GM12878 (cell line): ENCODE results near the gene GUCY2D. TPM values are rescaled to one million over a fixed set of nuclear protein-coding genes. Genes with fewer than 3 reads are reported as not detected.

ENCODE experiments used
- ATAC-seq: fragments of 200-7000 bp; cut with Tn5 transposase; 3 replicates; pipeline ENCODE4 v1.9.1; 2020; ENCODE audit warnings: mild to moderate bottlenecking, moderate library complexity
- BruUV-seq: library from RNA; stranded (reverse); fragments of 400-500 nt; replicated peaks from 2 replicates; lab custom pipeline; 2021; lab: Mats Ljungman, UMichigan
- CTCF ChIA-PET: fragments of 300-600 bp; sonication (Branson Sonifier 250); formaldehyde crosslinking; extraction: SDS; loops from one replicate; lab custom pipeline; 2021; ENCODE audit warnings: inconsistent platforms; lab: Yijun Ruan, JAX
- POLR2A ChIA-PET: fragments of 350-600 bp; formaldehyde crosslinking; extraction: SDS; loops from one replicate; lab custom pipeline; 2021; ENCODE audit warnings: inconsistent platforms; lab: Charles Lee
- RAD21 ChIA-PET: fragments of 300-600 bp; sonication (Branson Sonifier 250); formaldehyde crosslinking; loops from one replicate; lab custom pipeline; 2023; ENCODE audit warnings: antibody characterized with exemption; ENCODE audit not compliant: unreplicated experiment; lab: Charles Lee
- SMC1A ChIA-PET: fragments of 300-600 bp; sonication (Branson Sonifier 250); formaldehyde crosslinking; loops from one replicate; lab custom pipeline; 2023; ENCODE audit not compliant: unreplicated experiment, uncharacterized antibody; lab: Charles Lee
- DNase-seq: peaks from one replicate; pipeline ENCODE4 v3.0.0-alpha.2; 2011; ENCODE audit warnings: low read depth, low spot score
- FAIRE-seq: peaks from 3 replicates; lab custom pipeline; 2011; peaks lifted over from hg19 to GRCh38; lab: Jason Lieb, UNC
- H2AFZ ChIP-seq: 2 replicates; pipeline ENCODE4 v1.6.0; 2011; ENCODE audit warnings: low read depth, low read length, control low read depth; ENCODE audit not compliant: control insufficient read depth
- H3K27ac ChIP-seq: 2 replicates; pipeline ENCODE4 v1.5.1; 2011; ENCODE audit warnings: control low read depth; ENCODE audit not compliant: control insufficient read depth, insufficient read depth
- H3K27me3 ChIP-seq, 2 experiments: replicated peaks in 1 of 2; 2 replicates each; pipeline versions ENCODE4 v1.6.0 to v1.6.1; 2011; ENCODE audit warnings: low read length in 1 of 2; ENCODE audit not compliant: control insufficient read depth in 2 of 2, insufficient read depth in 2 of 2
- H3K36me3 ChIP-seq, 2 experiments: 2 replicates each; pipeline ENCODE4 v1.5.1; 2011; ENCODE audit warnings: low read length in 1 of 2; ENCODE audit not compliant: control insufficient read depth in 2 of 2, insufficient read depth in 2 of 2
- H3K4me1 ChIP-seq: 2 replicates; pipeline ENCODE4 v1.6.1; 2011; ENCODE audit warnings: mild to moderate bottlenecking, low read length, moderate library complexity, mixed read lengths; ENCODE audit not compliant: control insufficient read depth, insufficient read depth
- H3K4me2 ChIP-seq: 2 replicates; pipeline ENCODE4 v1.6.0; 2011; ENCODE audit warnings: control low read depth; ENCODE audit not compliant: control insufficient read depth, insufficient read depth
- H3K4me3 ChIP-seq: fragments of 200-600 bp; sonication (generic); 2 replicates; pipeline ENCODE4 v1.5.1; 2016
- H3K79me2 ChIP-seq: 2 replicates; pipeline ENCODE4 v1.6.0; 2011; ENCODE audit warnings: low read length; ENCODE audit not compliant: control insufficient read depth, insufficient read depth
- H3K9ac ChIP-seq: 2 replicates; pipeline ENCODE4 v1.8.0; 2011; ENCODE audit warnings: low read length, control low read depth, mixed read lengths; ENCODE audit not compliant: control insufficient read depth, insufficient read depth
- H3K9me3 ChIP-seq: replicated peaks from 3 replicates; pipeline ENCODE4 v1.5.1; 2011; ENCODE audit warnings: mild to moderate bottlenecking, low read length; ENCODE audit not compliant: control insufficient read depth, insufficient read depth
- H4K20me1 ChIP-seq: 2 replicates; pipeline ENCODE4 v1.6.0; 2011; ENCODE audit not compliant: control insufficient read depth, insufficient read depth
- CEBPZ ChIP-seq: fragments of 150-350 bp; IDR thresholded peaks from 2 replicates; pipeline ENCODE4 v1.6.1; 2016; ENCODE audit warnings: low read depth, low read length
- CHD1 ChIP-seq: IDR thresholded peaks from 2 replicates; pipeline ENCODE4 v1.6.1; 2012; ENCODE audit warnings: low read depth, low read length, improper control_type of control experiment
- ESRRA ChIP-seq: IDR thresholded peaks from 2 replicates; pipeline ENCODE4 v1.6.1; 2012; ENCODE audit warnings: mild to moderate bottlenecking, low read length, improper control_type of control experiment
- IKZF1 ChIP-seq: fragments of 450-650 bp; conservative IDR thresholded peaks from 2 replicates; pipeline ENCODE4 v1.6.1; 2017; ENCODE audit warnings: antibody characterized with exemption, mild to moderate bottlenecking
- NBN ChIP-seq: fragments of 450-650 bp; IDR thresholded peaks from 2 replicates; pipeline ENCODE4 v1.6.1; 2016
- NFXL1 ChIP-seq: fragments of 450-650 bp; IDR thresholded peaks from 2 replicates; pipeline ENCODE4 v1.6.1; 2017; ENCODE audit warnings: antibody characterized with exemption, mild to moderate bottlenecking, borderline replicate concordance
- NFYA ChIP-seq: IDR thresholded peaks from 2 replicates; pipeline ENCODE4 v1.6.1; 2011; ENCODE audit warnings: low read depth, mild to moderate bottlenecking, low read length, improper control_type of control experiment, borderline replicate concordance
- NRF1 ChIP-seq: conservative IDR thresholded peaks from 2 replicates; pipeline ENCODE4 v1.6.1; 2011; ENCODE audit warnings: mild to moderate bottlenecking, low read depth, low read length, improper control_type of control experiment
- POLR2A ChIP-seq: IDR thresholded peaks from 2 replicates; pipeline ENCODE4 v1.6.1; 2011; ENCODE audit warnings: low read depth, mild to moderate bottlenecking, low read length
- SP1 ChIP-seq: IDR thresholded peaks from one replicate; pipeline ENCODE4 v1.6.1; 2011; ENCODE audit warnings: low read depth, low read length
- TCF3 ChIP-seq: IDR thresholded peaks from 2 replicates; pipeline ENCODE4 v1.6.1; 2012; ENCODE audit warnings: low read depth, mild to moderate bottlenecking, low read length, borderline replicate concordance; ENCODE audit not compliant: insufficient read depth
- WGBS: methylation state at CpG from one replicate; pipeline ENCODE4 v1.1.6; 2016; ENCODE audit warnings: low lambda C conversion rate; ENCODE audit not compliant: insufficient replicate concordance, insufficient coverage; ENCODE audit errors: missing lambda C conversion rate; 5-methylcytosine and 5-hydroxymethylcytosine counted together
- in situ Hi-C: fragments of 300-500 bp; cut with MboI; formaldehyde crosslinking; loops from 9 replicates; pipeline ENCODE4 v1.14.3; 2018; ENCODE audit warnings: mixed read lengths
- intact Hi-C: fragments of 100-400 bp; cut with micrococcal nuclease; formaldehyde crosslinking; loops from one replicate; pipeline ENCODE4 v1.14.2; 2022; ENCODE audit not compliant: unreplicated experiment
- polyA plus RNA-seq, 11 experiments: library from polyadenylated mRNA; depleted of rRNA in 4 of 11; unstranded in 6 of 11; stranded (reverse) in 5 of 11; fragments of >200 nt; fragmentation: Nextera tagmentation in 4 of 11; fragmentation: Illumina TruSeq in 1 of 11; extraction: Ambion mirVana in 4 of 11; extraction: Trizol in 1 of 11; gene quantifications; 1 replicate in 1 of 11; 2 replicates in 10 of 11; pipeline versions ENCODE4 v1.2.1 to v1.2.3, GENCODE V29; 2011 to 2016; ENCODE audit warnings: inconsistent platforms in 2 of 11, missing spikeins in 2 of 11, low read depth in 1 of 11
- total RNA-seq, 4 experiments: library from RNA; depleted of rRNA in 3 of 4; stranded (reverse); fragments of >200 nt in 3 of 4; fragmentation: Illumina TruSeq in 1 of 4; extraction: Trizol in 1 of 4; gene quantifications; 2 replicates each; pipeline versions ENCODE4 v1.2.1 to v1.2.3, GENCODE V29; 2013 to 2021
- TF ChIP-seq, protein P1 (sequence below): fragments of 450-650 bp; formaldehyde crosslinking; IDR thresholded peaks from 2 replicates; pipeline ENCODE4 v1.4.0; 2022; ENCODE audit warnings: mild to moderate bottlenecking, moderate library complexity
- TF ChIP-seq, protein P2 (sequence below): fragments of 450-650 bp; conservative IDR thresholded peaks from 2 replicates; pipeline ENCODE4 v1.6.1; 2017; ENCODE audit warnings: mild to moderate bottlenecking, moderate library complexity
- TF ChIP-seq, protein P3 (sequence below): fragments of 450-650 bp; IDR thresholded peaks from 2 replicates; pipeline ENCODE4 v1.6.1; 2018; ENCODE audit warnings: mild to moderate bottlenecking, low read depth, moderate library complexity; ENCODE audit not compliant: partially characterized antibody

Gene GUCY2D
- total and polyA plus RNA-seq, 10 of the 15 experiments (the other 5 are each of a cell fraction or from before 2014, with no cell fraction given), result not detected

DNA sequence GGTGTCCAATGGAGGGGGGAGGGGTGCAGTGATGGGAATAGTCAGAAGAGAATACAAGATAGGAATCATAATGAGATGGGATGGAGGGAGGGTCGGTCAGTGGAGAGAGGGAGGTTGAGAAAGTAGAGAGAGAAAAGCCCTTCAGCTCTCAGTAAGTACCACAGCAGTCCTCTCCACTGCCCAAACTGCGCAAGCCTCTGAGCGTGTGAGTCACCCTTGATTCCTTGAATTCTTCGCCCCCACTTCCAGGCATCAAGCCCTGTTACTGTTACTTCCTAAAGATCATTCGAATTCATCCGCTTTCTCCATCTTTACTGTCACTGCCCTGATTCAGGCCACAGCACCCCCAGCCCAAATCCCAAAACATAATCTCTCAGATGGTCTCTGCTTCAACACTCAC is 2.5 kb downstream of the GUCY2D start:
- no peak for TF ChIP-seq SP1
- no peak for TF ChIP-seq NFYA
- no peak for TF ChIP-seq CHD1
- TF ChIP-seq IKZF1, result no peak
- TF ChIP-seq NBN, result no peak
- TF ChIP-seq NFXL1, result no peak
- no peak for TF ChIP-seq NRF1
- TF ChIP-seq, protein P1, sequence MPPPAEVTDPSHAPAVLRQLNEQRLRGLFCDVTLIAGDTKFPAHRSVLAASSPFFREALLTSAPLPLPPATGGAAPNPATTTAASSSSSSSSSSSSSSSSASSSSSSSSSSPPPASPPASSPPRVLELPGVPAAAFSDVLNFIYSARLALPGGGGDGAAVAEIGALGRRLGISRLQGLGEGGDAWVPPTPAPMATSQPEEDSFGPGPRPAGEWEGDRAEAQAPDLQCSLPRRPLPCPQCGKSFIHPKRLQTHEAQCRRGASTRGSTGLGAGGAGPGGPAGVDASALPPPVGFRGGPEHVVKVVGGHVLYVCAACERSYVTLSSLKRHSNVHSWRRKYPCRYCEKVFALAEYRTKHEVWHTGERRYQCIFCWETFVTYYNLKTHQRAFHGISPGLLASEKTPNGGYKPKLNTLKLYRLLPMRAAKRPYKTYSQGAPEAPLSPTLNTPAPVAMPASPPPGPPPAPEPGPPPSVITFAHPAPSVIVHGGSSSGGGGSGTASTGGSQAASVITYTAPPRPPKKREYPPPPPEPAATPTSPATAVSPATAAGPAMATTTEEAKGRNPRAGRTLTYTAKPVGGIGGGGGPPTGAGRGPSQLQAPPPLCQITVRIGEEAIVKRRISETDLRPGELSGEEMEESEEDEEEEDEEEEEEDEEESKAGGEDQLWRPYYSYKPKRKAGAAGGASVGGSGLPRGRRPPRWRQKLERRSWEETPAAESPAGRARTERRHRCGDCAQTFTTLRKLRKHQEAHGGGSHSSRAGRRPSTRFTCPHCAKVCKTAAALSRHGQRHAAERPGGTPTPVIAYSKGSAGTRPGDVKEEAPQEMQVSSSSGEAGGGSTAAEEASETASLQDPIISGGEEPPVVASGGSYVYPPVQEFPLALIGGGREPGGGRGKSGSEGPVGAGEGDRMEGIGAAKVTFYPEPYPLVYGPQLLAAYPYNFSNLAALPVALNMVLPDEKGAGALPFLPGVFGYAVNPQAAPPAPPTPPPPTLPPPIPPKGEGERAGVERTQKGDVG (CRISPR knock-in tag), result no peak
- TF ChIP-seq POLR2A, result no peak
- TF ChIP-seq ESRRA, result no peak
- TF ChIP-seq TCF3, result no peak
- no peak for TF ChIP-seq CEBPZ
- TF ChIP-seq, protein P2, sequence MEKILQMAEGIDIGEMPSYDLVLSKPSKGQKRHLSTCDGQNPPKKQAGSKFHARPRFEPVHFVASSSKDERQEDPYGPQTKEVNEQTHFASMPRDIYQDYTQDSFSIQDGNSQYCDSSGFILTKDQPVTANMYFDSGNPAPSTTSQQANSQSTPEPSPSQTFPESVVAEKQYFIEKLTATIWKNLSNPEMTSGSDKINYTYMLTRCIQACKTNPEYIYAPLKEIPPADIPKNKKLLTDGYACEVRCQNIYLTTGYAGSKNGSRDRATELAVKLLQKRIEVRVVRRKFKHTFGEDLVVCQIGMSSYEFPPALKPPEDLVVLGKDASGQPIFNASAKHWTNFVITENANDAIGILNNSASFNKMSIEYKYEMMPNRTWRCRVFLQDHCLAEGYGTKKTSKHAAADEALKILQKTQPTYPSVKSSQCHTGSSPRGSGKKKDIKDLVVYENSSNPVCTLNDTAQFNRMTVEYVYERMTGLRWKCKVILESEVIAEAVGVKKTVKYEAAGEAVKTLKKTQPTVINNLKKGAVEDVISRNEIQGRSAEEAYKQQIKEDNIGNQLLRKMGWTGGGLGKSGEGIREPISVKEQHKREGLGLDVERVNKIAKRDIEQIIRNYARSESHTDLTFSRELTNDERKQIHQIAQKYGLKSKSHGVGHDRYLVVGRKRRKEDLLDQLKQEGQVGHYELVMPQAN, result no peak
- TF ChIP-seq, protein P3, sequence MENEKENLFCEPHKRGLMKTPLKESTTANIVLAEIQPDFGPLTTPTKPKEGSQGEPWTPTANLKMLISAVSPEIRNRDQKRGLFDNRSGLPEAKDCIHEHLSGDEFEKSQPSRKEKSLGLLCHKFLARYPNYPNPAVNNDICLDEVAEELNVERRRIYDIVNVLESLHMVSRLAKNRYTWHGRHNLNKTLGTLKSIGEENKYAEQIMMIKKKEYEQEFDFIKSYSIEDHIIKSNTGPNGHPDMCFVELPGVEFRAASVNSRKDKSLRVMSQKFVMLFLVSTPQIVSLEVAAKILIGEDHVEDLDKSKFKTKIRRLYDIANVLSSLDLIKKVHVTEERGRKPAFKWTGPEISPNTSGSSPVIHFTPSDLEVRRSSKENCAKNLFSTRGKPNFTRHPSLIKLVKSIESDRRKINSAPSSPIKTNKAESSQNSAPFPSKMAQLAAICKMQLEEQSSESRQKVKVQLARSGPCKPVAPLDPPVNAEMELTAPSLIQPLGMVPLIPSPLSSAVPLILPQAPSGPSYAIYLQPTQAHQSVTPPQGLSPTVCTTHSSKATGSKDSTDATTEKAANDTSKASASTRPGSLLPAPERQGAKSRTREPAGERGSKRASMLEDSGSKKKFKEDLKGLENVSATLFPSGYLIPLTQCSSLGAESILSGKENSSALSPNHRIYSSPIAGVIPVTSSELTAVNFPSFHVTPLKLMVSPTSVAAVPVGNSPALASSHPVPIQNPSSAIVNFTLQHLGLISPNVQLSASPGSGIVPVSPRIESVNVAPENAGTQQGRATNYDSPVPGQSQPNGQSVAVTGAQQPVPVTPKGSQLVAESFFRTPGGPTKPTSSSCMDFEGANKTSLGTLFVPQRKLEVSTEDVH, result no peak
- no peak overlapping the region for H3K4me3 ChIP-seq
- no peak overlapping the region for H2AFZ ChIP-seq
- no peaks in the 10 kb centered on the region for H3K9me3 ChIP-seq
- 48% methylated on average over 6 of the region's 6 CpGs for WGBS
- intact Hi-C loops (no loop called here), in situ Hi-C loops (no loop called here)
- H3K79me2 ChIP-seq, result no peaks in the 10 kb centered on the region
- ATAC-seq (no peak), FAIRE-seq (no peak), DNase-seq (no peak)
- no peak overlapping the region for H3K4me2 ChIP-seq
- H3K9ac ChIP-seq, result no peak overlapping the region
- H3K4me1 ChIP-seq, result peaks cover 6% of the 10 kb centered on the region
- no peak overlapping the region for H3K27ac ChIP-seq
- RAD21 ChIA-PET, result no interaction called here
- POLR2A ChIA-PET, result no interaction called here
- no peaks in the 10 kb centered on the region for H4K20me1 ChIP-seq
- SMC1A ChIA-PET, result no interaction called here
- H3K36me3 ChIP-seq, result no peaks in the 10 kb centered on the region
- H3K27me3 ChIP-seq, result peaks cover 3 to 5% of the 10 kb centered on the region in 2 experiments
- CTCF ChIA-PET, result interaction anchor here (0.7 to 1.8 kb wide), 4 partner anchors 13 to 142 kb away, joined by 3 to 8 read pairs (median 4); no protein-coding TSS in a partner anchor
- no TSS peak for BruUV-seq
